22Rv1 (cell line): ENCODE measurements around the gene UBALD2.
A peak's percentile ranks its signal among the peaks of the same experiment; 100 is the strongest.
"Not testable (repeated sequence)": the region's sequence is repeated elsewhere in the genome, so short reads cannot be mapped to it uniquely, and the experiment has no call there.

Source experiments
- H3K27ac ChIP-seq: fragments of 450-650 bp; 2 replicates; pipeline ENCODE4 v1.5.1; 2017
- CTCF ChIP-seq: fragments of 450-650 bp; IDR thresholded peaks from 2 replicates; pipeline ENCODE4 v1.5.1; 2017; ENCODE audit warnings: mild to moderate bottlenecking
- ZFX ChIP-seq: fragments of 450-650 bp; IDR thresholded peaks from 2 replicates; pipeline ENCODE4 v1.6.1; 2017; ENCODE audit warnings: antibody characterized with exemption, borderline replicate concordance

The UBALD2 gene

GRCh38 chr17:76264755-76265623, at the start of gene UBALD2:
UBALD2 (plus strand) TSS chr17:76265348; CDS start chr17:76265506, 158 bp downstream.
- TF ChIP-seq CTCF: no peak
- no peak for TF ChIP-seq ZFX
- H3K27ac ChIP-seq: peak within 1 kb of the TSS; percentile 94

GRCh38 chr17:76217081-76217480, 48.1 kb upstream of the UBALD2 start:
- TF ChIP-seq CTCF (no peak), ZFX (no peak)
- no peak overlapping the region for H3K27ac ChIP-seq

GRCh38 chr17:76219670-76220383, 45.3 kb upstream of the UBALD2 start:
- TF ChIP-seq ZFX (no peak), CTCF (no peak)
- no peak overlapping the region for H3K27ac ChIP-seq

GRCh38 chr17:76223802-76224201, 41.3 kb upstream of the UBALD2 start:
- no peak overlapping the region for H3K27ac ChIP-seq
- TF ChIP-seq CTCF: no peak
- TF ChIP-seq ZFX: no peak

- not testable (repeated sequence) for H3K27ac ChIP-seq
These were observed 39.6 kb upstream of the UBALD2 start for GRCh38 chr17:76225373-76226086.

- H3K27ac ChIP-seq: not testable (repeated sequence)
These were observed 38.4 kb upstream of the UBALD2 start for GRCh38 chr17:76226749-76227148.

- TF ChIP-seq ZFX: no peak
- TF ChIP-seq CTCF: no peak
- H3K27ac ChIP-seq: no peak overlapping the region
These were observed 32.8 kb upstream of the UBALD2 start for GRCh38 chr17:76232342-76232741.
